SJCRH30 (cell line): ENCODE data around the gene ADA. TPM values are rescaled to one million over a fixed set of nuclear protein-coding genes. Genes with fewer than 3 reads are reported as not detected.
"Not testable (repeated sequence)": the region's sequence is repeated elsewhere in the genome, so short reads cannot be mapped to it uniquely, and the experiment has no call there.

Source experiments
- DNase-seq, 2 experiments: peaks; one replicate each; pipeline ENCODE4 v3.0.0-alpha.2; 2015 to 2020
- H3K27ac ChIP-seq: fragments of 250-450 bp; sonication (Bioruptor Pico); 2 replicates; pipeline ENCODE4 v1.5.1; 2020; ENCODE audit warnings: mild to moderate bottlenecking, moderate library complexity
- H3K27me3 ChIP-seq: fragments of 250-450 bp; sonication (Bioruptor Pico); 2 replicates; pipeline ENCODE4 v1.5.1; 2020; ENCODE audit warnings: mild to moderate bottlenecking, moderate library complexity
- H3K36me3 ChIP-seq: fragments of 250-450 bp; sonication (Bioruptor Pico); 2 replicates; pipeline ENCODE4 v1.5.1; 2020; ENCODE audit warnings: mild to moderate bottlenecking, moderate library complexity
- H3K4me1 ChIP-seq: fragments of 250-450 bp; sonication (Bioruptor Pico); 2 replicates; pipeline ENCODE4 v1.5.1; 2020; ENCODE audit warnings: mild to moderate bottlenecking, moderate library complexity
- H3K4me3 ChIP-seq: fragments of 250-450 bp; sonication (Bioruptor Pico); 2 replicates; pipeline ENCODE4 v1.5.1; 2020; ENCODE audit warnings: mild to moderate bottlenecking, moderate library complexity
- H3K9me3 ChIP-seq: fragments of 250-450 bp; sonication (Bioruptor Pico); replicated peaks from 2 replicates; pipeline ENCODE4 v1.5.1; 2020; ENCODE audit warnings: mild to moderate bottlenecking, moderate library complexity
- total RNA-seq: library from RNA; depleted of rRNA; stranded (reverse); fragments of >200 nt; shearing (Covaris generic); gene quantifications from 2 replicates; pipeline ENCODE4 v1.2.3, GENCODE V29; 2014

The ADA gene
- total RNA-seq, 1 experiment from 2014 or later: 19.0 TPM

DNA sequence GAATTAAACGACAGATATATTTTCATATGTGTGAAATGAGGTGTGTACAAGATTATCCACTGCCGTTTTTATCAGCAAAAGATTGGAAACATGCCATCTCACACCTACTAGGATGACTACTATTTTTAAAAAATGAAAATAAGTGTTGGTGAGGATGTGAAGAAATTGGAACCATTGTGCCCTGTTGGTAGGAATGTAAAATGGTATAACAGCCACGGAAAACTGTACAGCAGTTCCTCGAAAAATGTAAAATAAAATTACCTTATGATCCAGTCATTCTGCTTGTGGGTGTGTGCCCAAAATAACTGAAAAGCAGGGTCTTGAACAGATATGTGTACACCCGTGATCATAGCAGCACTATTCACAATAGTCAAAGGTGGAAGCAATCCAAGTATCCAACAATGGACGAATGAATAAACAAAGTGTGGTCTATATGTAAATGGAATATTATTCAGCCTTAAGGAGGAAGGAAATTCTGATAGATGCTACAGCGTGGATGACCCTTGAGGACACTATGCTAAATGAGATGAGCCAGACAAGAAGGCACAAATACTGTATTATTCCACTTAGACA lies 36.6 kb upstream of the ADA start:
- H3K36me3 ChIP-seq: no peaks in the 10 kb centered on the region
- no peak overlapping the region for H3K27ac ChIP-seq
- H3K4me3 ChIP-seq: no peak overlapping the region
- DNase-seq: no peak
- H3K4me1 ChIP-seq: peaks cover 7% of the 10 kb centered on the region
- H3K9me3 ChIP-seq: peaks cover 5% of the 10 kb centered on the region
- H3K27me3 ChIP-seq: 0 out of 2 replicates have a peak, but pooled peaks cover 3% of the 10 kb centered on the region

DNA sequence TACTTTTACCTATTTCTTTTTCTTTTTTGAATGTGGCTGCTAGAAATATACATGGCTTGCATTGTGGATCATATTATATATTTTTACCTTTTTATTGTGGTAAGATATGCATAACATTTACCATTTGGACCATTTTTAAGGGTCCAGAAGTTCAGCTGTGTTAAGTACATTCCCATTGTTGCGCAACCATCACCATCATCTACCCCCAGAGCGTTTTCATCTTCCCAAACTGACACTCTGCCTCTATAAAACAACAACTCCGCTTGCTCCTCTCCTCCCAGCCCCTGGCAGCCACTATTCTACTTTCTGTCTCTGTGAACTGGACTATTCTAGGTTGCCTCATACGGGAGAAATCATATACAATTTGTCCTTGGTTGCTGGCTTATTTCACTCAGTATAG lies 35.4 kb upstream of the ADA start:
- Histone ChIP-seq H3K9me3 (peaks cover 4% of the 10 kb centered on the region), H3K36me3 (no peaks in the 10 kb centered on the region), H3K4me1 (no peaks in the 10 kb centered on the region), H3K27ac (no peak overlapping the region), H3K27me3 (0 out of 2 replicates have a peak, but pooled peaks cover 3% of the 10 kb centered on the region), H3K4me3 (no peak overlapping the region)
- no peak for DNase-seq

DNA sequence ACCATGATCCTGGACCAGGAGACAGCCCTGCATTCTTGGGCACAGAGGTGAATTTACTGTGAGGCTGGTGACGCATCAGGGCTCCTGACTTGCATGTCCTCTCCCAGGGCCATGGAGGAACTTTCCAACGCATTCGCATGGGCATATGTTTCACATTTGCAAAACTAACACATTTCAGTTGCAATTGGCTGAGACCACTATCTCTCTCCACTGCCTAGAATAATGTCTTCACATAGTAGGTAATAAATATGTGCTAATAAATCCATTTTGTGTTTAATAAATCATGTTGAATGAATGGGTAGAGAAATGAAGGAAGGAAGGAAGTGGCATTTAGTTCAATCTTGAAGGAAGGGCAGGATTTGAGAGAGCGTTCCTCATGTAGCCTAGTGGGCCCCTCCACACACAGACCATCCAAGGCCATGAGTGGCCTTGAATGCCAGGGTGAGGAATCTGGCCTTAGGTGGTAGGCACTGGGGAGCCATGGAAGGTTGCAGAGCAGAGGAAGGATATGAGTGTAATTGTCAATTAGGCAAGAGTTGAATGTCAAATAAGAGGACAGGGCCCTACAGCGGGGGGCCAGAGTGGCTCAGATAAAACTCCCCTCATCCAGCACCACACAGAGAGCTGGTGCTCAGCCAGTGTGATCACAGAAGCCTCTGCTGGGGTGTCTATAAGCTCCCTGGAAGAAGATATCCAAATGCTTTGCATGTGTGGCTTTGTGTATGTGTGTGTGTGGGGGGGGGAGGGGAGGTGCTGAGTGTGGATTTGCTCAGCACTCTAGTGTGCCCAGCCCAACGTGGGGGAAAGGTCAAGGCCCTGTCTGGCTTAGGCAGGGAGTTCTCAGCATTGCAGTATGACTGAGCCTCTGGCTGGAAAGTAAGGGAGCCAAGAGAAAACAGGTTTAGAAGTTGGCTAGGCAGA lies 32.8 kb upstream of the ADA start:
- Histone ChIP-seq H3K9me3 (no peaks in the 10 kb centered on the region), H3K4me1 (no peaks in the 10 kb centered on the region), H3K27ac (no peak overlapping the region), H3K27me3 (peaks cover 14% of the 10 kb centered on the region; the same call in 1 of the 2 replicates), H3K4me3 (no peak overlapping the region), H3K36me3 (no peaks in the 10 kb centered on the region)
- DNase-seq: no peak

DNA sequence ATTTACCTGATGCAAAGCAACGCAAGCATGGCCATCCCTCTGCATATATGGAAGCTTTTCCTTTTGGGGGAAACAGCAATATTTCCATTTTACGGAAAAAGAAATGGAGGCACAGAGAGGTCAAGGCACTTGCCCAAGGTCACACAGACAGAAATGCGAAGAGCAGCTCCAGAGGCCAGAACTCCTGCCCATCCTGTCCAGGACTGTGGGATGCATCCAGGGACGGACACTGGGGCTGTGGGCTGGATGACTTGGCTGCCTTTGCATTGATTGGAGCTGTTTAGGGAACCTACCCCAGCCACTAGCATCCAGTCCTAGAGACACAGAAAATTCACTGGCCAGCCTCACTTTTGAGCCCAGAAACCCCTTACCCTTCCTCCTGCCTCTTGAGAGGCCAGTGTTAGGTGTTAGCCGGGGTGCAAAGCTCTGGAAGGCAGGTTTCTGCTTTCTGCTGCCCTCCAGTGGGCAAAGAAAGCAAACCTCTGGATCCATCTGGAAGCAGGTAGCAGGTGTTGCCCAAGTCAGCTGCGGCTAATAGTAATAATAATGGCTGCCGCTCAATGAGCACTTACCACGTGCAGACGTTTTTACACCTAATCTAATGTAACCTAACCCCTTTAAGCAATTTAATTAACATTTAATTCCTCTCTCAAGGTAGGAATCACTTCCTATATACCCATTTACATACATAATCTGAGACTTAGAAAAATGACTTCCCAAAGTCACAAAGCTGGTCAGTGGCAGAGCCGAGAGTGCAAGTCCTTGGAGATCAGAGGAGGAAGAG lies 32.0 kb upstream of the ADA start:
- H3K4me3 ChIP-seq: no peak overlapping the region
- no peaks in the 10 kb centered on the region for H3K4me1 ChIP-seq
- peak; percentile 41 to 73 for DNase-seq
- H3K9me3 ChIP-seq: no peaks in the 10 kb centered on the region
- H3K36me3 ChIP-seq: no peaks in the 10 kb centered on the region
- no peak overlapping the region for H3K27ac ChIP-seq
- H3K27me3 ChIP-seq: peaks cover 14% of the 10 kb centered on the region; the same call in 1 of the 2 replicates

DNA sequence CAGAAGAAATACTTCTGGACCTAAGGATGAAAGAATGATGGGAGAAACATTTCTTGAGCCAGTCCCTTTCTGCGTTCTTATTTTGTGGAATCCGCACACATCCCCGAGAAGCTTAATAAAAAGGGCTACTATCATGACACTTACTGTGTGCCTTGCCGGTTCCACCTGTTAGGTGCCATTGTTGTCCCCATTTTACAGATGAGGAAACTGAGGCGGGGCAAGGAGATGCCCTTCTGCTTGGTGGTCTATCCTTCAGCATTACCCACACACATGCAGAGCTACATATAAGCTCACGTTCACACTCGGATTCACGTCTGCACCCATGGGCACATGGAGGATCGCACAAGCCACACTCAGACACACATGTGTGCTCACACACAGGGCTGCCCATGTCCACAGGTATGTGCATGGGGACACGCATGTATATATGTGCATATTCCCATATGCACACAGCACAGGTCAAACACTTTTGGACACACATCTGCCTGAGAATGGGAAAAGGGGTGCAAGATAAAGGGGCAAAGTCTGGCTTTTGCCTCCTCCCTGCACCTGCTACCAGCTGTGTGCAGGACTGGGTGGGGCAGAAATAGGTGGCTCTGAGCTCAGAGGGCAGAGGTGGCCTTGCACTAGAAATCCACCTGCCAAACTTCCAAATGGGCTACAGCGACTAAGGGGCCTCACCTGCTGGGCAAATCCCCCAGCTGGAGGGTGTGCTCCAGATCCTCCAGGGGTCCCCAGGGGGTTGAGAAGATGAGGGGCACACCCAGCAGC lies 30.5 kb upstream of the ADA start:
- Histone ChIP-seq H3K4me1 (no peaks in the 10 kb centered on the region), H3K27me3 (peaks cover 14% of the 10 kb centered on the region; the same call in 1 of the 2 replicates), H3K4me3 (no peak overlapping the region), H3K36me3 (no peaks in the 10 kb centered on the region), H3K27ac (no peak overlapping the region), H3K9me3 (no peaks in the 10 kb centered on the region)
- no peak for DNase-seq

DNA sequence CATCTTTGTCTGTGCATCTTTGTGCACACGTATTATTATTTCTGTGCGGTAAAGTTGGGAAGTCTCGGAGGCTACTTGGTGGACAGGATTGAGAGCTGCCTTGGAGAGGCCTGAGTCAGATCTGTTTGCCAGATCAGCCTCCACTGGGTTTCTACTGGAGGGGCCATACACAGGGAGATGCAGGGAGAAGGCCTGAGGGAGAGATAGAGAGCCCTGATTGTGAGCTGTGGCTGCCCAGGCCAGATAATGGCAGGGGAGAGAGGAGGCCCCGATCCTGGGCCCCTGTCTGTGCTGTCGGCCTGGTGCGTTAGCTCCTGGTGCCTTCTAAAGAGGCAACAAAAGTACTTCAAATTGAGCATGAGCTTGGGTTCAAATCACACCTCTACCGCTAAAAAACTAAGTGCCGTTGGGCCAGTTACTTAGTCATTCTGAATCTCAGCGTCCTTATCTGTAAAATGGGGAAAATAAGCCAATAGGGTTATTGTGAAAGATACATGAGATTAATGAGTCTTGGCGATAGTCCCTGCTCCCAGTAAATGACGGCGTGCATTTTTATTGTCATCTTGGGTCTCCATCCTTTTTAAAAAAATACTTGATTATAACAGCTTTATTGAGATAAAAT lies 27.6 kb upstream of the ADA start:
- Histone ChIP-seq H3K27me3 (peaks cover 18% of the 10 kb centered on the region; the same call in 1 of the 2 replicates), H3K9me3 (0 out of 2 replicates have a peak, but pooled peaks cover 5% of the 10 kb centered on the region), H3K4me3 (no peak overlapping the region), H3K27ac (no peak overlapping the region), H3K4me1 (no peaks in the 10 kb centered on the region), H3K36me3 (no peaks in the 10 kb centered on the region)
- DNase-seq: no peak

DNA sequence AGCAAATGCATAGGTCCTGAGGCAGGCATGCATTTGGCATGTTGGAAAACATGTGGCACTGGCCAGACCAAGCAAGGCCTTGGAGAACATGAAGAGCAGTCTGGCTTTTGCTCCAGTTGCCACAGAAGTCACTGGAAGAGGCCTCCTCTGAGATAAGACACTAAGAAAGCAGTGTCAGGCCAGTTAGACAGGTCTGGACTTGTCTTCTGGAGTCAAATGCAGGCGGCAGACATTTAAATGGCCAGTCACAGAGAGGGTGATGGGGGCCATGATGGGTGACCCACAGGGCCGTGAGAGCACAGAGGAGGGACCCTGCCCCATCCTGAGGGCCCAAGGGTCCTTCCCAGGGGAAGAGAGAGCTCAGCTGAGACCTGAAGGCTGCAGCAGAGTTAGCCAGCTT lies 26.7 kb upstream of the ADA start:
- Histone ChIP-seq H3K27ac (no peak overlapping the region), H3K4me1 (no peaks in the 10 kb centered on the region), H3K4me3 (no peak overlapping the region), H3K36me3 (no peaks in the 10 kb centered on the region), H3K27me3 (peaks cover 16% of the 10 kb centered on the region; the same call in 1 of the 2 replicates), H3K9me3 (0 out of 2 replicates have a peak, but pooled peaks cover 5% of the 10 kb centered on the region)
- peak in 1 of 2 experiments; percentile 33 for DNase-seq

DNA sequence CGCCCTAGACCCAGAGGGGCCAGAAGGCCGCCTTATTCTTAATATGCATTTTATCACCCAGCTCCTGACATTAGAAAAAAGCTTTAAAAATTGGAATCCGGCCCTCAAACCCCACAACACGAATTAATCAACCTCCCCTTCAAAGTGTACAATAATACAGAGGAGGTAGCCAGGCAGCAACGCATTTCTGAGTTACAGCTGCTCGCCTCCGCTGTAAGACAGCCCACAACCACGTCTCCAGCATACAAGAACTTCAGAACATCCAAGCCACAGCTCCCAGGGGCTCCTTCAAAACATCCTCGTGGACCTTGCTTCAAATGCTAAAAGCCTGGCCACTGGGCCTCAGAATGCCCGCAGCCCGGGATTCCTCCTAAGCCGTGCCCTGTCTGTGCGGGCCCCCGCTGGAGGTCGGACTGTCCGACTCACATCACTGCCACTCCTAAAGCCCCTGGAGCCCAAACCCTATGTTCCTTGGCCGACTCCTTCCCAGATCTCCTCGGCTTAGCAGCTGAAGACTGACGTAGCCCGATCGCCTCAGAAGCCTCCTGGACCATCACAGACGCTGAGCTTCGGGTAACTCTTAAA lies 20.9 kb upstream of the ADA start:
- DNase-seq, H3K4me1 ChIP-seq, H3K4me3 ChIP-seq, H3K27ac ChIP-seq, H3K27me3 ChIP-seq, H3K36me3 ChIP-seq, H3K9me3 ChIP-seq: not testable (repeated sequence)

DNA sequence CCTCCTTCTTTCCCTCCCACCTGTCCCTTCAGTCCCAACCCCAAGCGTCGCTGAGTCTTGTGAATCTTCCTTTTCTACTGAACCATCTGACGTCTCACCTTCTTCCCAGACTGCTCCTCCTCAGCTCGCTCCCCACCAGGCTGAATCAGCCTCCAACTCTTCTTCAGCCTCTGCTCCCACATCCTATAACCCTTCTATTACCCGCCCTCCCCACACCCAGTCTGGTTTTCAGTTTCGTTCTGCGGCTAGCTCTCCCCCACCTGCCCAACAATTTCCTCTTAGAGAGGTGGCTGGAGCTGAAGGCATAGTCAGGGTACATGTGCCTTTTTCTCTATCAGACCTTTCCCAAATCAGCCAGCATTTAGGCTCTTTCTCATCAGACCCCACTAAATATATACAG lies 20.0 kb upstream of the ADA start:
- H3K9me3 ChIP-seq, H3K4me3 ChIP-seq: not testable (repeated sequence)

DNA sequence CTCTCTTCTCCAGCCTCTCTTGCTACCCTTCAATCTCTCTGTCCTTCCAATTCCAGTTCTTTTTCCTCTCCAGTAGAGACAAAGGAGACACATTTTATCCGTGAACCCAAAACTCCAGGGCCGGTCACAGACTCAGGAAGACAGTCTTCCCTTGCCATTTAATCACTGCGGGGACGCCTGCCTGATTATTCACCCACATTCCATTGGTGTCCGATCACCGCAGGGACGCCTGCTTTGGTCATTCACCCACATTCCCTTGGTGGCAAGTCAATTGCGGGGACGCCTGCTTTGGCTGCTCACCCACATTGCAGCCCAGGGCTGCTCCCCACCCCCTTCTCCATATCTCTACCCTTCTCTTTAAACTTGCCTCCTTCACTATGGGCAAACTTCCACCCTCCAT lies 19.4 kb upstream of the ADA start:
- not testable (repeated sequence) for H3K9me3 ChIP-seq, H3K36me3 ChIP-seq, H3K4me1 ChIP-seq, H3K27me3 ChIP-seq
- DNase-seq: peak; percentile 72 to 86
- Histone ChIP-seq H3K27ac (peak overlapping the region; percentile 68), H3K4me3 (peak overlapping the region; percentile 26)

More for the DNA sequence above, 20.0 kb upstream of the ADA start:
- H3K27ac ChIP-seq, H3K4me1 ChIP-seq, H3K36me3 ChIP-seq, H3K27me3 ChIP-seq, DNase-seq: not testable (repeated sequence)

DNA sequence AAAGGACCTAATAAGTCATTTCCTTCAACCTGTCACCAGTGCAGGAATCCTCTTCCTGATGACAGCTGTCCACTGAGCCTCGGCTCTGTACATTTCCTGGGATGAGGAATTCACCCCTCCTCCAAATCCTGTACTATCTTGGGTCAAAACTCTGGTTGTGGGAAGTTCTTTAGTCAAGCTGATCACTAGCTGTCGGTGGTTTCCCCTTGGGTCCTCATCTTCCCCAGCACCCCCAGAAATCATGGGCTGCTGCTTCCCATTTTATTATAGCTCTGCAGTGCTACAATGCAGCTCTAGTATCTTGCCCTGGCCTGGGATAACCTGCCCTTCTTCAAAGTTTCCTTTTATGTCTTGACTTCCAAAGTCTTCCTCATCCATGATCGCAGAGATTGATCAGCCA lies 14.6 kb upstream of the ADA start:
- no peak overlapping the region for H3K27ac ChIP-seq
- H3K4me1 ChIP-seq: peaks cover 6% of the 10 kb centered on the region
- no peaks in the 10 kb centered on the region for H3K27me3 ChIP-seq
- no peak overlapping the region for H3K4me3 ChIP-seq
- no peaks in the 10 kb centered on the region; the same call in 1 of the 2 replicates for H3K36me3 ChIP-seq
- DNase-seq: no peak
- H3K9me3 ChIP-seq: no peaks in the 10 kb centered on the region

DNA sequence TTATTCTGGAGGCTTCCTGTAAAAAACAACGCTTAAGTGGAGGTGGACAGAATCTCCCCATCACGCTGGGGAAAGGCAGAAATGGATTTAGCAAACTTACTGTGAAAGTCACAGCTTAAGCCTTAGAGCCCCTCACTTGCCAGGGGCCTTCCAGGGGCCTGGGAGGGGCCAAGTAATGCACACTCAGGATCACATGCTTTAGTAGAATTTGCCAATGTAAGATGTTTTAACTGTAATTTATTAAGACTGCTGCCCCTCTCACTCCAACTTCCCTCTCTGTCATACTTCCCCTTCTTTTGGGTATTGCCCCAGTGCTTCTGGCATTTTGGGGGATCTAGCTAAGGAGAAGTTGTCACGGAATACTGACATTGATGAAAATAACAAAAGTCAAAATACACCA lies 12.6 kb upstream of the ADA start:
- H3K4me1 ChIP-seq: peaks cover 6% of the 10 kb centered on the region
- no peak overlapping the region for H3K4me3 ChIP-seq
- no peaks in the 10 kb centered on the region for H3K36me3 ChIP-seq
- DNase-seq: no peak
- no peak overlapping the region for H3K27ac ChIP-seq
- H3K27me3 ChIP-seq: no peaks in the 10 kb centered on the region
- H3K9me3 ChIP-seq: no peaks in the 10 kb centered on the region

DNA sequence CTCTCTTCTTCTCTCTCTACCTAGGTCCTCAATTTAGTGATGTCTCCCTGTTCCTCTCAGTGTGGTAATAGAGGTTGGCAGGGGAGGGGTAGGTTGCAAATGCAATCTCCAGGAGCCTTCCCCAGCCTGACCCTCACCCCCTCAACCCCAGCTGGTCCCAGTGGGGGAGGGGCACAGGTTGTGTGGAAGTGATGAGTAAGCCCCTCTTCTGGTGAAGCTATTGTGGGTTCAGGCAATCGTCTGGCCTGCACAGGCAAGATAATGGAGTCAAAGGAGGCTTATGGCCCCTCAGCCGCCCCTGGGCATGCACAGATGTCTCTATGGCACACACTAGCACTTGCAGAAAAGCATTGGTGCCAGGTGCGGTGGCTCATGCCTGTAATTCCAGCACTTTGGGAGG lies 10.8 kb upstream of the ADA start:
- H3K4me1 ChIP-seq: peaks cover 6% of the 10 kb centered on the region
- H3K27ac ChIP-seq: no peak overlapping the region
- H3K36me3 ChIP-seq: no peaks in the 10 kb centered on the region
- H3K9me3 ChIP-seq: no peaks in the 10 kb centered on the region; the same call in 1 of the 2 replicates
- DNase-seq: no peak
- no peaks in the 10 kb centered on the region for H3K27me3 ChIP-seq
- no peak overlapping the region for H3K4me3 ChIP-seq
